Measurements from ENCODE around the gene HNRNPUL2.

Gene HNRNPUL2

DNA sequence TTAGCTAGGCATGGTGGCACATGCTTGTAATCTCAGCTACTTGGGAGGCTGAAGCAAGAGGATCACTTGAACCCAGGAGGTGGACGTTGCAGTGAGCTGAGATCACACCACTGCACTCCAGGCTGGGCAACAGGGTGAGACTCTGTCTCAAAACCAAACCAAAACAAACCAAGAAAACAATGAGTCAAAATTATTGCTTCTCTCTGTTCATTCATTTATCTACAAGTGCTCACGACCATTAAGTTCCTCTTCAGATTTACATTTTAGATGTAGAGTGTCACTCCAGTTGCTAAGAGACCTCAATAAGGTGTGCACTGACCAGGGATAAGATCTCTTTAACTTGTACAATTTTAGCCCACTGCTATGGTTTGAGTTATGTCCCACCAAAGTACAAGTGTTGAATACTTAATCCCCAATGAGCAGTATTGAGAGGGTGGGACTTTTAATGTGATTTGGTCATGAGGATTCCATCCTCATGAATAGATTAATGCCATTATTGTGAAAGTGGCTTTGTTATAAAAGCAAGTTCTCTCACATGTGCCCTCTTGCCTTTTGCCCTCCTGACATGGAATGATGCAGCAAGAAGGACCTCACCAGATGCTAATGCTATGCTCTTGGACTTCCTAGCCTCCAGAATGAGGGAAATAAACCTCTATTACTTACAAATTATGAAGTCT is 7.8 kb downstream of the HNRNPUL2 start:
- TF ChIP-seq, protein P1, sequence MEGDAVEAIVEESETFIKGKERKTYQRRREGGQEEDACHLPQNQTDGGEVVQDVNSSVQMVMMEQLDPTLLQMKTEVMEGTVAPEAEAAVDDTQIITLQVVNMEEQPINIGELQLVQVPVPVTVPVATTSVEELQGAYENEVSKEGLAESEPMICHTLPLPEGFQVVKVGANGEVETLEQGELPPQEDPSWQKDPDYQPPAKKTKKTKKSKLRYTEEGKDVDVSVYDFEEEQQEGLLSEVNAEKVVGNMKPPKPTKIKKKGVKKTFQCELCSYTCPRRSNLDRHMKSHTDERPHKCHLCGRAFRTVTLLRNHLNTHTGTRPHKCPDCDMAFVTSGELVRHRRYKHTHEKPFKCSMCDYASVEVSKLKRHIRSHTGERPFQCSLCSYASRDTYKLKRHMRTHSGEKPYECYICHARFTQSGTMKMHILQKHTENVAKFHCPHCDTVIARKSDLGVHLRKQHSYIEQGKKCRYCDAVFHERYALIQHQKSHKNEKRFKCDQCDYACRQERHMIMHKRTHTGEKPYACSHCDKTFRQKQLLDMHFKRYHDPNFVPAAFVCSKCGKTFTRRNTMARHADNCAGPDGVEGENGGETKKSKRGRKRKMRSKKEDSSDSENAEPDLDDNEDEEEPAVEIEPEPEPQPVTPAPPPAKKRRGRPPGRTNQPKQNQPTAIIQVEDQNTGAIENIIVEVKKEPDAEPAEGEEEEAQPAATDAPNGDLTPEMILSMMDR (IDR thresholded peaks at IDR 0.05) = no peak

DNA sequence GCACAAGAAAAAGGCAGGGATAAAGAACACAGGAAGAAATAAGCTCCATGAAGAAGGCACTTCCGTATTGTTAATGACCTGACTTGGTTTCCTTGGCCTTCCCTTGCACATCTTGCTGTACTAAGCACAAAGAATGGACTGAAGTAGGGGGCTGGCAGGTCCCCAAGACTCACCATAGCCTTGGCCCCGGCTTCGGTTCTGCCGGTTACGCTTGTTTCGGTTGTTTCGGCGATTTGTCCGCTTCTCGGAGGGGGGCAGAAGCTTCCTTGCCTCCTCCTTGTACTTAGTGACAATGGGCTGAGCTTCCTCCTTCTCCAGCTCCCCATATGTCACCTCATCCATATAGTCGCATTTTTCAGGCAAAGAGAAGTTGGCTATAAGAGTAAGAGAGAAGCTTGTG is 10.4 kb downstream of the HNRNPUL2 start:
- TF ChIP-seq, protein P1 (IDR thresholded peaks at IDR 0.05) = no peak

DNA sequence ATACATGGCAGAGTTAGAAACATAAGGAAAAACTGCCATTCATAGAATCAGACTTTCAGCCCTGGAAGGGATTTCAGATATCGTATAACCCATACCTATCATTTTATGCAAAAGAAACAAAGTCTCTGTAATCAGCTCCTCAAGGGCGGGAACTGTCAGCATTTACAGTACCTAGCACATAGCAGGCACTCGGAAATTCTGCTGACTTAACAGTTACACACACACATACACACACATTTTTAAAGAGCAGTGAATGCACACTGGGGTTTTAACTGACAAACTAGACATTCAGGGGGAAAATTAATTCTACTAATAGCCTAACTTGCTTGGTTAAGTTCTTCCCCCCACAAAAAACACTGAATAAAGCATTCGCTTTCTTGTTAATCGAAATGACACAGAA is 11.1 kb downstream of the HNRNPUL2 start:
- TF ChIP-seq, protein P1 (IDR thresholded peaks at IDR 0.05) = no peak

DNA sequence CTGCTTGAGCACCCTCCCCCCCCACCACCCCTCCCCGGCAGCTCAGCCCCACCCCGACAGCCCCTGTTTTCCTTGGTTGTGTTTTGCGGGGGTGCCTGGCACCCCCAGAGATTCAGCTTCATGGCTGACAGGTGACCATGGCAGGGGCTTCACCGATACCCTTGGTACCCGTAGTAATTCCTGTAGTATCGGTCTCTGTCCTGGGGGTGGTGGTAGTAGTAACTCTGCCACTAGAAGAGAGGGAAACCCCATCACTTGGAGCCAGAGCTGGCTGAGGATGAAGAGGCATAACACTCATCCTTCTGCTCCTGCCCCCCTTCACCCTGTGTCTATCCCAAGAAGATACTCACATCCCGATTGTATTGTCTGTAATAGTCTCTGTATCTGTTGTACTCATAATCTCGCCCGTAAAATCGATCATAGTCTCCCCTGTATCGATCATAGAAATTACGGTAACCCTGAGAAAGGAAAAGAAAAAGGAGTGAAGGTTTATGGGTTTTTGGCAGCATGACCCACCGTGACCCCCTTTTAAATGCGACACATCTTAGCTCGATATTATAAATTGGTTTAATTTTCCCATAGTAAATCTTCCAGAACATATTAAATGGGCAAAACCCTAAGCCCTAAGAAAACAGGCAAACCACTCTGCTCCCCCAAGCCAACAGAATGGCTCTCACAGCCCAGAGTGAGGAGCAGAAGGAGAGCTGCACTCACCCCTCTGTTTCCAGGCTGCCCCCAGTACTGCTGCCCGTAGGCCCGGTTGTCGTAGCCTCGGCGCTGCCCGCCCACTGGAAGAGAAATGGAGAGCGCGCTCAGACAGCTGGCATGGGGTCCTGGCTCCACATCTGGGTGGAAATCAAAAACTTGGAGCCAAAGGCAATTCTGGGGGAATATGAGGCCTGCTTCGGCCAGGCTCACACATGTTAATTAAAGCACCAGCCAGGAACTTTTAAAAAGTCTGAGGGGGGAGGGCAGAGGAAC is 11.8 kb downstream of the HNRNPUL2 start:
- TF ChIP-seq, protein P1 (IDR thresholded peaks at IDR 0.05) = no peak

DNA sequence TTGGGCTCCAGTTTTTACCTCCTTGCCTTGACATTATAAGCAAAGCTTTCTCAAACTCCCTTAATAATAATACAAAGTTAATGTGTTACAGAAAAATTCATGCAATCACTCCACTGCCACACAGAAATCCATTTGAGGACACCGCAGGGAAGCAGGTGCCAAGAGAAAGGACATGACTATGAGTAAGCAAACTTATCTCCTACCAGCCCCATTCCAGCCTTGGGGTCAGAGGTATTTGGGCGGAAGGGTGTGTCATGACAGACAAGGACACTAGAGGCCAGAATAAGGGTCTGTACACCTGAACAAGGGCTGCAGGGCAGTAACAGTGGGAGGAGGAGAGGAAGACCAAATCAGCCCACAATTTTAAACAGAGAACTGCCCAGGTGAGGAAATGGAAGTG is 13.9 kb downstream of the HNRNPUL2 start:
- TF ChIP-seq, protein P1 (IDR thresholded peaks at IDR 0.05) = no peak

DNA sequence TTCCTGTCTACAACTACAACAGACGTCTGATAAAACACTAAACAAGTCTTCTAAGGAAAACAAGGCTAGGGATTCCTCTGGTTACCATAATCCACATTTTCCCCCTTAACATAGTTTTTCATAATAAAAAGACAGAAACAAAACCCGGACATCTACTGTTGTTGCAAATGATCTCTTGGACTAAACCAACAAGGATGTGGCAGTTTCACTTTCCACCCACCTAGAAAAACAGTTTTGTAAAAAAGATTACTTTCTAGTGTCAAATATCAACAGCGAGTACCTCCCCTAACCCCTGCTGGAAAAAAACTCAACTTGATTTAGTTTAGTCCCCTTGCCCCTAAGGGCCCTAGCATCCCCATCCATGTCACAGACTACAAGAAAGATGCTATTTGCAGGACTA is 14.4 kb downstream of the HNRNPUL2 start:
- TF ChIP-seq, protein P1 (IDR thresholded peaks at IDR 0.05) = no peak

DNA sequence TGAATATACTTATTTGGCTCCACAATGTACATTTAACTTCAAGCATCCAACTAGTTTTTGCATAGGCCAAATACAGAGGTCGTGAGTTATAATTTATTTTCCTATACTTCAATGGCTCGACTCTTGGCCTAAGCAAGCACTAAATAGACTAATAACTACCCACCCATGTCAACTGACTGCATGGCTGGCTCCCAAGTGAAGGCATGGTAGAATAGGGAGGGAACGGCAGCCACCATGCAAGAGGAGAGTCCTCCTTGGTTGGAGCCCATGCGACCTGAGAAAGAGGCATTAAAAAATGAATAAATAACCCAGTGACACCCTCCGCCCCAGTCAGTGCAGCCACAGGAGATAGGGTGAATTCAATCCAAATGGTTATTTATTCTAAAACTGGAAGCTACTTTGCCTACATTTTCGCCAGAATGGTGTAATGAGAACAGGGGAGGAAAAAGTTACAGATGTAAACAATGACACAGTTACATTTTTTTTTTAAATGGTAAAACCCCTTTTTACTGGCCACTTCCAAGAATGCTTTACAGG is 14.9 kb downstream of the HNRNPUL2 start:
- TF ChIP-seq, protein P1 (IDR thresholded peaks at IDR 0.05) = no peak
